NOMO-1 treated with dmso at 0.1 percent for 144 hours (cell line): ENCODE measurements around the gene BORCS5.

Experiments
- DNase-seq: peaks from one replicate; lab custom pipeline; 2025; ENCODE audit not compliant: unreplicated experiment; lab: John Stamatoyannopoulos, UW

BORCS5 gene

GRCh38 chr12:12353276-12353675 is 3.6 kb upstream of the BORCS5 start:
- DNase-seq, result no peak

GRCh38 chr12:12353807-12354206 is 3.1 kb upstream of the BORCS5 start:
- no peak for DNase-seq

GRCh38 chr12:12356467-12356895 is 397 bp upstream of the BORCS5 start:
- DNase-seq, result no peak

- peak; percentile 26 for DNase-seq
Observed at GRCh38 chr12:12357719-12358461, 1.0 kb downstream of the BORCS5 start.

GRCh38 chr12:12358528-12358927 is 1.6 kb downstream of the BORCS5 start:
- DNase-seq, result no peak

- DNase-seq, result no peak
Observed at GRCh38 chr12:12364787-12365445, 8.0 kb downstream of the BORCS5 start.

GRCh38 chr12:12365446-12365802 is 8.5 kb downstream of the BORCS5 start:
- DNase-seq, result no peak

GRCh38 chr12:12365931-12366431 is 9.1 kb downstream of the BORCS5 start:
- DNase-seq, result no peak

GRCh38 chr12:12366701-12367481 is 10.0 kb downstream of the BORCS5 start:
- DNase-seq, result no peak

GRCh38 chr12:12367482-12367998 is 10.7 kb downstream of the BORCS5 start:
- DNase-seq, result no peak

- no peak for DNase-seq
Observed at GRCh38 chr12:12372946-12373722, 16.3 kb downstream of the BORCS5 start.

- peak; percentile 22 for DNase-seq
Observed at GRCh38 chr12:12376646-12377448, 20.0 kb downstream of the BORCS5 start.

- no peak for DNase-seq
Observed at GRCh38 chr12:12378616-12379015, 21.7 kb downstream of the BORCS5 start.

- peak; percentile 26 for DNase-seq
Observed at GRCh38 chr12:12379831-12380730, 23.2 kb downstream of the BORCS5 start.

GRCh38 chr12:12380949-12381593 is 24.2 kb downstream of the BORCS5 start:
- DNase-seq, result no peak

GRCh38 chr12:12381982-12382381 is 25.1 kb downstream of the BORCS5 start:
- DNase-seq, result no peak

GRCh38 chr12:12384571-12385340 is 27.9 kb downstream of the BORCS5 start:
- no peak for DNase-seq

GRCh38 chr12:12387501-12387900 is 30.6 kb downstream of the BORCS5 start:
- no peak for DNase-seq
